Measurements from ENCODE around the gene SUPT4H1.

DNA sequence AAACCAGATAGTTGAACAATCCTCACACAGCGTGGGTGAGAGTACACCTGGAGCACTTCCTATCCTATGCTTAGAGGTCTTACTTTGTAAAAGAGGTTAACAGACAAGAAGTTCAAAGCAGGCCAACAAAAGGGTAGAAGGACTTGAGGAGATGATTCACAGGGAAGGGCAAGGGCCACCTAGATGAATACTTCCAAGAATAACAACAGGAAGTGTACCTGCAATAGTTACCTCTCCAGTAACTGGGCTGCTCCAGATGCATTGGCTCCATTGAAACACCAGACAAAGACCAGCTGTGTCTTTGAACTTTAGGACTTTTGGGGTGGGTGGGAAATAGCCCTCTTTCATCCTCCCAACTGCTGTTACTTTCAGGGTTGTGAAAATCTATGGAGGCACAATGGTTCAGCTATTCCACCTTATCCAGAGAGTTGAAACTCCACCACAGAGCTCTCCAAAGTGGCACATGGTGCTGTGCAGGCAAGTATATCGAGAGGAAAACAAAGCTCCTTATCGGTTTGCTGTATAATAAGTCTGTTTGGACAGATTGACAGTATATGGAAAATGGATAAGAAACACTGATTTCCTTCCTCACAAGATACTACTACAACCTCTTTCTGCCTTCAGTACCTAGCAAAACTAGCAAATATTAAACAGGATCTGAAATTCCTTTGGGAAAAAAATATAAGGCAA lies 42.7 kb upstream of the SUPT4H1 start:
- TF ChIP-seq POLR2A (IDR thresholded peaks at IDR 0.05) = no peak
- TF ChIP-seq, protein P1, sequence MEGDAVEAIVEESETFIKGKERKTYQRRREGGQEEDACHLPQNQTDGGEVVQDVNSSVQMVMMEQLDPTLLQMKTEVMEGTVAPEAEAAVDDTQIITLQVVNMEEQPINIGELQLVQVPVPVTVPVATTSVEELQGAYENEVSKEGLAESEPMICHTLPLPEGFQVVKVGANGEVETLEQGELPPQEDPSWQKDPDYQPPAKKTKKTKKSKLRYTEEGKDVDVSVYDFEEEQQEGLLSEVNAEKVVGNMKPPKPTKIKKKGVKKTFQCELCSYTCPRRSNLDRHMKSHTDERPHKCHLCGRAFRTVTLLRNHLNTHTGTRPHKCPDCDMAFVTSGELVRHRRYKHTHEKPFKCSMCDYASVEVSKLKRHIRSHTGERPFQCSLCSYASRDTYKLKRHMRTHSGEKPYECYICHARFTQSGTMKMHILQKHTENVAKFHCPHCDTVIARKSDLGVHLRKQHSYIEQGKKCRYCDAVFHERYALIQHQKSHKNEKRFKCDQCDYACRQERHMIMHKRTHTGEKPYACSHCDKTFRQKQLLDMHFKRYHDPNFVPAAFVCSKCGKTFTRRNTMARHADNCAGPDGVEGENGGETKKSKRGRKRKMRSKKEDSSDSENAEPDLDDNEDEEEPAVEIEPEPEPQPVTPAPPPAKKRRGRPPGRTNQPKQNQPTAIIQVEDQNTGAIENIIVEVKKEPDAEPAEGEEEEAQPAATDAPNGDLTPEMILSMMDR (IDR thresholded peaks at IDR 0.05) = no peak
- TF ChIP-seq EP300 (IDR thresholded peaks at IDR 0.05) = no peak
- no peak for TF ChIP-seq POLR2AphosphoS5 (IDR thresholded peaks at IDR 0.05)

Measured in sigmoid colon (tissue), 4 donors.